HG02970 (cell line): Measurements from ENCODE around the gene PRG3.
"Not testable (repeated sequence)": the region's sequence is repeated elsewhere in the genome, so short reads cannot be mapped to it uniquely, and the experiment has no call there.

Experiments used
- ATAC-seq: cut with Tn5 transposase; IDR thresholded peaks from one replicate; pipeline ENCODE4 v1.9.1; 2021; ENCODE audit warnings: mild to moderate bottlenecking, moderate library complexity, moderate number of reproducible peaks; ENCODE audit not compliant: unreplicated experiment, low FRiP score

The PRG3 gene

GRCh38 chr11:57409321-57410100 is 28.6 kb upstream of the PRG3 start:
- ATAC-seq: no peak

- no peak for ATAC-seq
Measured at GRCh38 chr11:57408771-57409170, 27.8 kb upstream of the PRG3 start.

DNA sequence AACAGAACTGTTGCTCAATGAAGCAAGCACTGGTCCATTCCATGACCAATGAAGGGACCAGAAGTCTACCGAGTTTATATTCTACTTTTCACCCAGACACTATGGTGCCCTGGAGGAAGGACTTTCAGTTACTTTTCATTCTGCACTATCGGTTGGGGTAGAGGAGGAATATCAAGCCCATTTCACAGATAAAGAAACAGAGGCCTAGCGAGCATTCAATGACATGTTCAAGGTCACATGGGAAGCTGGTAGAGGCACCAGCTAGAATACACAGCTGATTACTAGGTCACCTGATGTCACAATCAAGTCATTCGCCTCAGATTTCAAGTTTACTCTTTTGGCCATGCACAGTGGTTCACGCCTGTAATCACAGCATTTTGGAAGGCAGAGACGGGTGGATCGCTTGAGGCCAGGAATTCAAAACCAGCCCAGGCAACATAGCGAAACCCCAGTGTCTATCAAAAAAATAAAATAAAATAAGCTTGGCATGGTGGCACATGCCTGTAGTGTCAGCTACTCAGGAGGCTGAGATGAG is 27.1 kb upstream of the PRG3 start:
- no peak for ATAC-seq

DNA sequence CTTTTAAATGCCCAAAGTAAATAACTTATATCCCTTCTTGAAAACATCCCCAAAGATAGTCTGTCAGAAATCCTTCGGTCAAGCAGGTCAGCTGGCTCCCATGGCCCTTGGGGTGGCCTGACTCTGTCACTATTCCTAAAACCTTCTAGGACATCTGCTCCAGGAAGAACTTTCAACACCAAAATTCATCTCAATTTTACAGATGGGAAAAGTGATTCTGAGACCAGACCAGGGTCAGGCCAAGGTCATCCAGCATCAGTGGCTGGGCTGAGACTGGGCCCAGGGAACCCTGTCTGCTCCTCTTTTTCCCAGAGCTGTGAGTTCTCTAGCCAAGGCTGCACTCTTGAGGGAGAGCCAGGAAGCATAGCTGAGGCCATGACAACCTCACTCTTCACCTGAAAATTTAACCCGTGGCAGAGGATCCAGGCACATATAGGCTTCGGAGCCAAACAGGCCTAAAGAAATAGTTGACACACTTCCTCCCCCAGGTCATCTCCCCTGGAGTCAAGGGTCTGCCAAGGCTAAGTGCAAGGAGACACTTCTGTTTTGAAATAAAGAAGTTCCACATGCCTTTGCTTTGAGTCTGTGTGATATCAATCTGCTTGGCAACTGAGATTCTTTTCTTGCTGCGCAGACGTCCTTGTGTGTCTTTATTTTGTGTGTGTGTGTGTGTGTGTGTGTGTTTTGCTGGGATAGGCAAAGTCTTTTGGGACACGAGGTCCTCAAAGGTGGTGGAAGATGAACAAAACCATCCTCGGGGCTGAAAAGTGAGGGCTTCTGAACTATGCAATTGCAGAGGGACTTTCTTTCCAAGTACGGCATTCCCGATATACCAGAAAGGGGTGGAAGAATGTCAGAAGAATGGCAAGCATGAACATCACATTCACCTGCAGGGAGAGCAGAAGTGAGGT is 26.3 kb upstream of the PRG3 start:
- ATAC-seq: no peak

- peak; percentile 78 for ATAC-seq
Measured at GRCh38 chr11:57406337-57406904, 25.5 kb upstream of the PRG3 start.

- no peak for ATAC-seq
Measured at GRCh38 chr11:57405271-57405860, 24.4 kb upstream of the PRG3 start.

DNA sequence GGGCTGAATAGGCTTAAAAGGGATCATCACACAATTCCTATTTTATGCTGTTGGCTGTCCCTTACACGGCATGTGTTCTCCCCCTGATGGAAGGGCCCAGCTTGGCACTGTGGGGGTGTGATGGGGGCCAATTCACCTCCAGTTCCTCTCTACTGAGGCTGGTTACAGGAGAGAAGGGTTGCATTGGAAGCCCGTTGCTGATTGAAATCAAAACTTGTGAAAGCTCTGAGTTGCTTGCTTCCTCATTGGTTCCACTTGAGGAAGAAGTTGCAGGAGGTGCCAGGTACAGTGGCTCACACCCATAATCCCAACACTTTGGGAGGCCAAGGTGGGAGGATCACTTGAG is 22.8 kb upstream of the PRG3 start:
- ATAC-seq: no peak

- ATAC-seq: not testable (repeated sequence)
Measured at GRCh38 chr11:57403003-57403801, 22.3 kb upstream of the PRG3 start.

DNA sequence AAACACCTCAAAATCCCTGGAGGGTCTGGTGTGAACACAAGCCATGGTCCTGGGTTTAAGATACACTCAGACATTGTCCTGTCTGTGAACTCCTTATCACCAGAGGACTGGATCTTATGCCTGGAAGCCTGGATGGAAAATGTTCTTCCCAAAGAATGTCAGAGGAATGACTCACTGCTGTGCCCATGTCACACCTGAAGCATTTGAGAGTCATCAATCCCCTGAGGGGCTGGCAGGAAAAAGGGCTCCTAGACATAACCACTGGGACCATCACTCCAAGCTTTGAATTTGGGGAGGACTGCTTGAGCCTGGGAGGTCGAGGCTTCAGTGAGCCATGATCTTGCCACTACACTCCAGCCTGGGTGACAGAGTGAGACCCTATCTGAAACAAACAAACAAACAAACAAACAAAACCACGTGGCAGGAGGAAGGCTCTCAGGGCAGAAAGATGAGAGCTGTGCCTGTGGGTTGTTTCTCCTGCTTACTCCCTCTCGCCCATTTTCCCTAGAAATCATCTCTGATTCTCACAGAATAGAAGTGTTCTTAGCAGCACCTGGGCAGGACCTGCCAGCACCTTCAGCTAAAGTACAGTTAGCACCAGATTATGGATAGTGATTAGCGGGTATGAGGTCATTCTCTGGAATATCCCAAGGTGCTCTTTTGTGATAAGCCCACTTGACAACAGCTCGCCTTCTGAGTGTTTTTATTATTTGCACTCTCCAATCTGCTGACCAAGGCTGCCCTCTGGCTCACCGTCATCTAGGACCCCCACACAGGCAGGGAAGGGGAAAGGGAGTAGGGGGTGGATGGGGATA is 21.4 kb upstream of the PRG3 start:
- no peak for ATAC-seq

- ATAC-seq: no peak
Measured at GRCh38 chr11:57399972-57400578, 19.1 kb upstream of the PRG3 start.

DNA sequence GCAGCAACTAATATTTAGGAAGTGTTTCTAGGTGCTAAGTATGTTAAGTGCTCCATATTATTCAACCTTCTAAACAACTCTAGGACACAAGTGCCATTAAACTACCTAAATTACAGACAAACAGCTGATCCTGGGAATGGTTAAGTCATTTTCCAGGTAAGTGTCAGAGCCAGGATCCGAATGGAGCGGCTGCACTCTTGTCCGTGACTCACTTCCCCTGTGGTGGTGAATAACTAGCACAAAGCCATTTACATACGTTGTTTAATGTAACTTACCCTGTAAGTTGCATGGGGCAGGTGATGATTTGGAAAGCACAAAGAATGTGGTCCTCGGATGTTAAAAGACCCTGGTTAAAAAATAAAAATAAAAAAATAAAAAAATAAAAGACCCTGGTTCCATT is 18.3 kb upstream of the PRG3 start:
- no peak for ATAC-seq

- ATAC-seq: no peak
Measured at GRCh38 chr11:57397394-57397990, 16.5 kb upstream of the PRG3 start.

- ATAC-seq: no peak
Measured at GRCh38 chr11:57396744-57397143, 15.8 kb upstream of the PRG3 start.

- ATAC-seq: no peak
Measured at GRCh38 chr11:57395905-57396623, 15.1 kb upstream of the PRG3 start.

- no peak for ATAC-seq
Measured at GRCh38 chr11:57394203-57394965, 13.4 kb upstream of the PRG3 start.

DNA sequence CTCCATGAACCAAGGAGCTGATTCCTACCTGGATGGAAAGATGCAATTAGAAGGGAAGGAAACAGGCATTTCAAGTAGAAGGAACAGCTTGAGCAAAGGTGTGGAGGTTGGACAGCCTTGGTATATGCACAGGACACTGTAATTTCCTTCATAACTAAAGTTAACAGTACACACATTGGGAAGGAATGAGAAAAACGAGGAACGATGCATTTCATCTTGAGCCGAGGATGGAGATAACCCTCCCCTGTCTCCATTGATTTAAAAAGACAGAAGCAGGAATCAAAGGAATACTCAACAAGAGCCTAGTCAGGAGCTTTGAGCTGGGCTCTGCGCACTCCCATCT is 11.8 kb upstream of the PRG3 start:
- ATAC-seq: no peak
